Measurements from ENCODE around the gene POLR2E. TPM values are rescaled to one million over a fixed set of nuclear protein-coding genes. Genes with fewer than 3 reads are reported as not detected.

Gene POLR2E
- total and polyA plus RNA-seq, 9 of the 15 experiments (the other 6 are each of a cell fraction or from before 2014, with no cell fraction given) = 3.4 to 413 (median 244) TPM

DNA sequence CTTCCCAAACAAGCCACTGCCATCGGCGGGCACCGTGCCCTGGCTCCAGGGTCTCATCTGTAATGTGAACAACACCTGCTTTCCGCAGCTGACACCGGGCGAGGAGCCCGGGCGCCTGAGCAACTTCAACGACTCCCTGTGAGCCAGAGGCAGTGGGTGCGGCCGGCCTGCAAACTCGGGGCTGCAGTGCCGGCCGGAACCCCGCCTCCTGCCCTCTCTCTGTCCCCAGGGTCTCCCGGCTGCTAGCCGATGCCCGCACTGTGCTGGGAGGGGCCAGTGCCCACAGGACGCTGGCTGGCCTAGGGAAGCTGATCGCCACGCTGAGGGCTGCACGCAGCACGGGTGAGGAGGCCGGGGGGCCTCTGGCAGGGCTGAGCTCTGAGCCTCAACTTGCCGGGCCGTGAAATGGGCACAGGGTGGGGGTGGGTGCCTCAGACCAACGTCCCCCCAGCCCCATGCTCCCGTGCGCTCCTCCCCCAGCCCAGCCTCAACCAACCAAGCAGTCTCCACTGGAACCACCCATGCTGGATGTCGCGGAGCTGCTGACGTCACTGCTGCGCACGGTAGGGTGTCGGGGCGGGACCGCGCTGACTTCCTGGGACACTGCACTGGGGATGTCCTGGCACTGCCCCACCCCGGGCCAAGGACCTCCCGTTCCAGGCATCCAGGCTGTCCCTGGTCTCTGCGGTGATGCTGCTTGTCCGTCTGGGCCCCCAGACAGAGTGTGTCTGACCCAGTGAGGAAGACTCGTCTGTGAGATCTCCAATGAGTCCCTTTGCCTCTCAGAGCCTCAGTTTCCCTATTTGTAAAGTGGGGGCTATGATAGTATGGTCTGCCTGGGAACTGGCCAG is 53.1 kb downstream of the POLR2E start (continued):
- no peak for TF ChIP-seq HINFP (tag; conservative IDR thresholded peaks at IDR 0.05; ENCODE audit: low read depth)
- 0 out of 4 replicates have a peak, but pooled peaks of 1 of the 2 experiments have one; percentile 27 for TF ChIP-seq TRIM24 (IDR thresholded peaks at IDR 0.05)
- TF ChIP-seq CHD2 (IDR thresholded peaks at IDR 0.05; ENCODE audit: low read depth, low read length) = peak; percentile 43
- TF ChIP-seq, protein P1, sequence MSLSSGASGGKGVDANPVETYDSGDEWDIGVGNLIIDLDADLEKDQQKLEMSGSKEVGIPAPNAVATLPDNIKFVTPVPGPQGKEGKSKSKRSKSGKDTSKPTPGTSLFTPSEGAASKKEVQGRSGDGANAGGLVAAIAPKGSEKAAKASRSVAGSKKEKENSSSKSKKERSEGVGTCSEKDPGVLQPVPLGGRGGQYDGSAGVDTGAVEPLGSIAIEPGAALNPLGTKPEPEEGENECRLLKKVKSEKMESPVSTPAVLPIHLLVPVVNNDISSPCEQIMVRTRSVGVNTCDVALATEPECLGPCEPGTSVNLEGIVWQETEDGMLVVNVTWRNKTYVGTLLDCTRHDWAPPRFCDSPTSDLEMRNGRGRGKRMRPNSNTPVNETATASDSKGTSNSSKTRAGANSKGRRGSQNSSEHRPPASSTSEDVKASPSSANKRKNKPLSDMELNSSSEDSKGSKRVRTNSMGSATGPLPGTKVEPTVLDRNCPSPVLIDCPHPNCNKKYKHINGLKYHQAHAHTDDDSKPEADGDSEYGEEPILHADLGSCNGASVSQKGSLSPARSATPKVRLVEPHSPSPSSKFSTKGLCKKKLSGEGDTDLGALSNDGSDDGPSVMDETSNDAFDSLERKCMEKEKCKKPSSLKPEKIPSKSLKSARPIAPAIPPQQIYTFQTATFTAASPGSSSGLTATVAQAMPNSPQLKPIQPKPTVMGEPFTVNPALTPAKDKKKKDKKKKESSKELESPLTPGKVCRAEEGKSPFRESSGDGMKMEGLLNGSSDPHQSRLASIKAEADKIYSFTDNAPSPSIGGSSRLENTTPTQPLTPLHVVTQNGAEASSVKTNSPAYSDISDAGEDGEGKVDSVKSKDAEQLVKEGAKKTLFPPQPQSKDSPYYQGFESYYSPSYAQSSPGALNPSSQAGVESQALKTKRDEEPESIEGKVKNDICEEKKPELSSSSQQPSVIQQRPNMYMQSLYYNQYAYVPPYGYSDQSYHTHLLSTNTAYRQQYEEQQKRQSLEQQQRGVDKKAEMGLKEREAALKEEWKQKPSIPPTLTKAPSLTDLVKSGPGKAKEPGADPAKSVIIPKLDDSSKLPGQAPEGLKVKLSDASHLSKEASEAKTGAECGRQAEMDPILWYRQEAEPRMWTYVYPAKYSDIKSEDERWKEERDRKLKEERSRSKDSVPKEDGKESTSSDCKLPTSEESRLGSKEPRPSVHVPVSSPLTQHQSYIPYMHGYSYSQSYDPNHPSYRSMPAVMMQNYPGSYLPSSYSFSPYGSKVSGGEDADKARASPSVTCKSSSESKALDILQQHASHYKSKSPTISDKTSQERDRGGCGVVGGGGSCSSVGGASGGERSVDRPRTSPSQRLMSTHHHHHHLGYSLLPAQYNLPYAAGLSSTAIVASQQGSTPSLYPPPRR (CRISPR knock-in tag; IDR thresholded peaks at IDR 0.05; ENCODE audit: borderline replicate concordance) = no peak
- TF ChIP-seq, protein P2, sequence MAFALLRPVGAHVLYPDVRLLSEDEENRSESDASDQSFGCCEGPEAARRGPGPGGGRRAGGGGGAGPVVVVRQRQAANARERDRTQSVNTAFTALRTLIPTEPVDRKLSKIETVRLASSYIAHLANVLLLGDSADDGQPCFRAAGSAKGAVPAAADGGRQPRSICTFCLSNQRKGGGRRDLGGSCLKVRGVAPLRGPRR (CRISPR knock-in tag; IDR thresholded peaks at IDR 0.05) = no peak
- TF ChIP-seq RUNX1 (IDR thresholded peaks at IDR 0.05; ENCODE audit: low read depth) = 0 out of 2 replicates have a peak, but pooled peaks have one; percentile 17
- peak; percentile 5 for TF ChIP-seq MXD1 (CRISPR knock-in tag; IDR thresholded peaks at IDR 0.05; ENCODE audit: borderline replicate concordance, poor library complexity, severe bottlenecking)
- no peak for TF ChIP-seq SMC3 (conservative IDR thresholded peaks at IDR 0.05; ENCODE audit: insufficient read depth, low read depth, low read length)
- no peak for TF ChIP-seq ZNF134 (CRISPR knock-in tag; conservative IDR thresholded peaks at IDR 0.05)
- TF ChIP-seq SNAPC5 (CRISPR knock-in tag; IDR thresholded peaks at IDR 0.05) = no peak
- no peak for TF ChIP-seq NEUROD1 (IDR thresholded peaks at IDR 0.05; ENCODE audit: borderline replicate concordance, low read depth, low read length, partially characterized antibody)
- no peak for TF ChIP-seq MEIS2 (IDR thresholded peaks at IDR 0.05; ENCODE audit: partially characterized antibody)
- peak in 1 of 2 experiments; percentile 65; a peak in 1 of 4 replicates for TF ChIP-seq MLLT1 (IDR thresholded peaks at IDR 0.05)
- peak; percentile 56 to 81; a peak in 3 of 4 replicates for TF ChIP-seq RCOR1 (IDR thresholded peaks at IDR 0.05; ENCODE audit: borderline replicate concordance in 1 of 2, low read depth in 2 of 2, low read length in 2 of 2)
- peak; percentile 83 for TF ChIP-seq SP1 (CRISPR knock-in tag; IDR thresholded peaks at IDR 0.05)
- TF ChIP-seq MTA3 (IDR thresholded peaks at IDR 0.05; ENCODE audit: borderline replicate concordance) = 0 out of 2 replicates have a peak, but pooled peaks have one; percentile 71

Data from K562 (cell line).